HEK293 (cell line): ENCODE measurements around the gene TCHHL1.

ENCODE experiments used
- CTCF ChIA-PET: fragments of 350-600 bp; formaldehyde crosslinking; extraction: SDS; loops from one replicate; lab custom pipeline; 2021; ENCODE audit warnings: antibody characterized with exemption; lab: Yijun Ruan, JAX
- POLR2A ChIA-PET: fragments of 300-600 bp; formaldehyde crosslinking; extraction: SDS; loops from one replicate; lab custom pipeline; 2020; ENCODE audit warnings: antibody characterized with exemption, inconsistent platforms; lab: Yijun Ruan, JAX
- H3K27ac ChIP-seq: fragments of 200-500 bp; sonication (Bioruptor generic); 2 replicates; pipeline ENCODE4 v1.5.1; 2014; ENCODE audit warnings: low read depth, low read length, control low read depth, inconsistent platforms; ENCODE audit errors: extremely low read depth
- H3K36me3 ChIP-seq, 2 experiments: fragments of 200-500 bp in 1 of 2; sonication (Bioruptor generic) in 1 of 2; 1 replicate in 1 of 2; 2 replicates in 1 of 2; pipeline ENCODE4 v1.5.1; 2014 to 2017; ENCODE audit warnings: inconsistent platforms in 2 of 2, low read length in 2 of 2; ENCODE audit not compliant: control insufficient read depth in 2 of 2, insufficient read depth in 1 of 2
- H3K4me1 ChIP-seq: fragments of 200-500 bp; sonication (Bioruptor generic); 2 replicates; pipeline ENCODE4 v1.5.1; 2014; ENCODE audit warnings: mild to moderate bottlenecking, low read length, inconsistent platforms; ENCODE audit not compliant: control insufficient read depth, insufficient read depth
- H3K4me3 ChIP-seq: 2 replicates; pipeline ENCODE4 v1.5.1; 2011; ENCODE audit warnings: low read depth, mild to moderate bottlenecking, control low read depth, low read length, moderate library complexity
- H3K9me3 ChIP-seq: fragments of 200-500 bp; sonication (Bioruptor generic); 2 replicates; pipeline ENCODE4 v1.5.1; 2014; ENCODE audit warnings: low read depth, low read length, inconsistent platforms; ENCODE audit not compliant: control insufficient read depth, insufficient read depth
- OVOL3 ChIP-seq: fragments of 450-650 bp; formaldehyde crosslinking; IDR thresholded peaks from 2 replicates; pipeline ENCODE4 v1.5.1; 2016; ENCODE audit warnings: missing biosample characterization, missing genetic modification characterization
- PRDM2 ChIP-seq: fragments of 450-650 bp; formaldehyde crosslinking; IDR thresholded peaks from 2 replicates; pipeline ENCODE4 v1.5.1; 2016; ENCODE audit warnings: missing biosample characterization, missing genetic modification characterization, borderline replicate concordance
- SCRT1 ChIP-seq: fragments of 450-650 bp; formaldehyde crosslinking; IDR thresholded peaks from 2 replicates; pipeline ENCODE4 v1.5.1; 2016; ENCODE audit warnings: missing biosample characterization, missing genetic modification characterization, borderline replicate concordance
- WT1 ChIP-seq: fragments of 450-650 bp; formaldehyde crosslinking; IDR thresholded peaks from 2 replicates; pipeline ENCODE4 v1.5.1; 2016; ENCODE audit warnings: missing biosample characterization, missing genetic modification characterization
- ZBTB49 ChIP-seq: fragments of 450-650 bp; formaldehyde crosslinking; IDR thresholded peaks from 2 replicates; pipeline ENCODE4 v1.5.1; 2016; ENCODE audit warnings: missing biosample characterization, missing genetic modification characterization, low read depth
- ZEB2 ChIP-seq: fragments of 450-650 bp; formaldehyde crosslinking; IDR thresholded peaks from 2 replicates; pipeline ENCODE4 v1.5.1; 2016; ENCODE audit warnings: missing biosample characterization, missing genetic modification characterization
- ZFP37 ChIP-seq: fragments of 450-650 bp; formaldehyde crosslinking; IDR thresholded peaks from 2 replicates; pipeline ENCODE4 v1.5.1; 2016; ENCODE audit warnings: missing biosample characterization, missing genetic modification characterization
- ZNF202 ChIP-seq: fragments of 450-650 bp; formaldehyde crosslinking; IDR thresholded peaks from 2 replicates; pipeline ENCODE4 v1.5.1; 2016; ENCODE audit warnings: missing biosample characterization, missing genetic modification characterization, borderline replicate concordance
- ZNF221 ChIP-seq: fragments of 450-650 bp; formaldehyde crosslinking; IDR thresholded peaks from 2 replicates; pipeline ENCODE4 v1.5.1; 2017; ENCODE audit warnings: missing biosample characterization, missing genetic modification characterization, borderline replicate concordance
- ZNF292 ChIP-seq: fragments of 450-650 bp; formaldehyde crosslinking; IDR thresholded peaks from 2 replicates; pipeline ENCODE4 v1.5.1; 2016; ENCODE audit warnings: low read depth, missing biosample characterization, missing genetic modification characterization, borderline replicate concordance
- ZNF341 ChIP-seq: fragments of 450-650 bp; formaldehyde crosslinking; IDR thresholded peaks from 2 replicates; pipeline ENCODE4; 2016; ENCODE audit warnings: low read depth, missing biosample characterization, missing genetic modification characterization
- ZNF354C ChIP-seq: fragments of 450-650 bp; formaldehyde crosslinking; IDR thresholded peaks from 2 replicates; pipeline ENCODE4 v1.5.1; 2016; ENCODE audit warnings: missing biosample characterization, missing genetic modification characterization, low read depth, borderline replicate concordance
- ZNF571 ChIP-seq: fragments of 450-650 bp; formaldehyde crosslinking; IDR thresholded peaks from 2 replicates; pipeline ENCODE4 v1.5.0; 2017; ENCODE audit warnings: missing biosample characterization, missing genetic modification characterization
- ZNF670 ChIP-seq: fragments of 450-650 bp; formaldehyde crosslinking; IDR thresholded peaks from 2 replicates; pipeline ENCODE4 v1.5.1; 2016; ENCODE audit warnings: missing biosample characterization, missing genetic modification characterization, low read depth
- ZNF701 ChIP-seq: fragments of 450-650 bp; formaldehyde crosslinking; IDR thresholded peaks from 2 replicates; pipeline ENCODE4 v1.5.1; 2016; ENCODE audit warnings: missing biosample characterization, missing genetic modification characterization
- ZNF747 ChIP-seq: fragments of 450-650 bp; formaldehyde crosslinking; IDR thresholded peaks from 2 replicates; pipeline ENCODE4 v1.5.1; 2016; ENCODE audit warnings: missing biosample characterization, missing genetic modification characterization
- ZNF76 ChIP-seq: fragments of 450-650 bp; formaldehyde crosslinking; IDR thresholded peaks from 2 replicates; pipeline ENCODE4; 2016; ENCODE audit warnings: low read depth, missing biosample characterization, missing genetic modification characterization, borderline replicate concordance
- ZNF777 ChIP-seq: fragments of 450-650 bp; formaldehyde crosslinking; IDR thresholded peaks from 2 replicates; pipeline ENCODE4 v1.5.1; 2017; ENCODE audit warnings: missing biosample characterization, missing genetic modification characterization, borderline replicate concordance
- ZNF843 ChIP-seq: fragments of 450-650 bp; formaldehyde crosslinking; IDR thresholded peaks from 2 replicates; pipeline ENCODE4 v1.5.1; 2016; ENCODE audit warnings: missing biosample characterization, missing genetic modification characterization
- TF ChIP-seq, protein P1 (sequence below): fragments of 450-650 bp; formaldehyde crosslinking; IDR thresholded peaks from 2 replicates; pipeline ENCODE4 v1.5.1; 2017; ENCODE audit warnings: missing biosample characterization, missing genetic modification characterization

Gene TCHHL1

DNA sequence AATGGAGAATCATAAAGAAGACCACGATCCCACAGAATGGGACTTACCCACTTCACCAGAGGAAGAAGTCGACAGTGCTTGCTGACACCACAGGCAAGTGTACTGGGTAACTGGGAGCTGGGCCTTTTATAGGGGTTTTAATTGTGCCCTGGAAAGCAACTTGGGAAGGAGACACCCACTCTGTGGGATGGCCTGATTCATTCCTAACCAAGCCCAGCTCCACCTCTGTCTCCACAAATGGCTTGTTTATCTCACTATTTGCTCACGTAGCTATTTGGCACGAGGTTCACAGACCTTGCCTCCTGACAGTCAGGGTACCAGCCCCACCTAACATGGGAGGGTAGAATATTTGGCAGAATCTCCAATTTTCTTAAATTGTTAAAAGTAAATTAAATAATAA lies 26.5 kb upstream of the TCHHL1 start, which contains the start of gene TCHH (continued):
- TF ChIP-seq PRDM2 (tag by site-specific recombination), result no peak
- TF ChIP-seq, all 188 proteins: peak for 0

- Histone ChIP-seq H3K27ac (no peak overlapping the region), H3K4me1 (peaks cover 4% of the 10 kb centered on the region; the same call in 1 of the 2 replicates), H3K36me3 (no peaks in the 10 kb centered on the region), H3K9me3 (no peaks in the 10 kb centered on the region), H3K4me3 (peak overlapping the region; percentile 39; the same call in 1 of the 2 replicates)
- ChIA-PET CTCF (interaction anchor here (0.8 to 9.4 kb wide), 6 partner anchors 43 to 403 kb away, joined by 3 to 66 read pairs (median 4); no protein-coding TSS in a partner anchor), POLR2A (no interaction called here)
- no peak for TF ChIP-seq ZBTB49 (tag by site-specific recombination)
- TF ChIP-seq ZNF670, result no peak
- no peak for TF ChIP-seq ZNF701 (tag by site-specific recombination)
Measured at GRCh38 chr1:152112885-152113432, 24.1 kb upstream of the TCHHL1 start.

DNA sequence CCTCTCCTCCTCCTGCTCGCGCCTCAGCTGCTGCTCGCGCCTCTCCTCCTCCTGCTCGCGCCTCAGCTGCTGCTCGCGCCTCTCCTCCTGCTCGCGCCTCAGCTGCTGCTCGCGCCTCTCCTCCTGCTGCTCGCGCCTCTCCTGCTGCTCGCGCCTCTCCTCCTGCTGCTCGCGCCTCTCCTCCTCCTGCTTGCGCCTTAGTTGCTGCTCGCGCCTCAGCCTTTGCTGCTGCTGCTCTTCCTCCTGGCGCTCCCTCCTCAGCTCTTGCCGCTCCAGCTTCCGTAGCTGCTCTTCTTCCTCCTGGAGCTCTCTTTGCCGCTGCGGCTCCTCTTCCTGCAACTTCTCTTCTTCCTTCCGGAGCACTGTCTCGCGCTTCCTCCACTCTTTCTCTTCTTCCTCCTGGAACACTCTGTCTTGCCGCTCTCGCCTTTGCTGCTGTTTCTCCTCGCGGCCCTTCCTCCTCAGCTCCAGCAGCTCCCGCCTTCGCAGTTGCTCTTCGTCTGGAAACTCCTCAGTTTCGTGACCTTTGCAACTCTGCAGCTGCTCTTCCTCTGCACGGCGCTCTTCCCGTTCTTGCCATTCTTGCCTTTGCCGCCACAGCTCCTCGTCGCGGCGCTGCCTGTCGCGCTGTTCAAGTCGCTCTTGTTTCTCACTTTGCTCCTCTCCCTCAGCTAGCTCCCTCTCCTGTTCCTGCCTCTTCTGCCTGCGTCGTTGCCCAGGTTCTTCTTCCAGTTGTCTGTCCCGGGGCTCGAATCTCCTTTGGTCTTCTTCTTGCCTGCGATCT lies 23.4 kb upstream of the TCHHL1 start:
- H3K9me3 ChIP-seq, result no peaks in the 10 kb centered on the region
- CTCF ChIA-PET, result interaction anchor here (0.7 to 9.4 kb wide), 8 partner anchors 43 to 404 kb away, joined by 3 to 66 read pairs (median 4); no protein-coding TSS in a partner anchor
- peaks cover 4% of the 10 kb centered on the region; the same call in 1 of the 2 replicates for H3K4me1 ChIP-seq
- no peaks in the 10 kb centered on the region for H3K36me3 ChIP-seq
- POLR2A ChIA-PET, result interaction anchor here (0.6 kb wide), 1 partner anchor 629 kb away, joined by 8 read pairs; no protein-coding TSS in a partner anchor
- H3K4me3 ChIP-seq, result peak overlapping the region; percentile 39
- no peak overlapping the region for H3K27ac ChIP-seq
- no peak for TF ChIP-seq ZNF221 (tag by site-specific recombination)
- no peak for TF ChIP-seq ZNF202 (tag by site-specific recombination)
- no peak for TF ChIP-seq ZNF292 (tag by site-specific recombination)
- 0 out of 2 replicates have a peak, but pooled peaks have one; percentile 71 for TF ChIP-seq ZFP37
- TF ChIP-seq ZEB2 (tag by site-specific recombination), result no peak
- TF ChIP-seq ZNF354C (tag by site-specific recombination), result no peak
- 0 out of 2 replicates have a peak, but pooled peaks have one; percentile 28 for TF ChIP-seq ZNF843
- TF ChIP-seq WT1 (tag by site-specific recombination), result no peak
- no peak for TF ChIP-seq SCRT1 (tag by site-specific recombination)
- no peak for TF ChIP-seq ZNF747 (tag by site-specific recombination)
- TF ChIP-seq, protein P1, sequence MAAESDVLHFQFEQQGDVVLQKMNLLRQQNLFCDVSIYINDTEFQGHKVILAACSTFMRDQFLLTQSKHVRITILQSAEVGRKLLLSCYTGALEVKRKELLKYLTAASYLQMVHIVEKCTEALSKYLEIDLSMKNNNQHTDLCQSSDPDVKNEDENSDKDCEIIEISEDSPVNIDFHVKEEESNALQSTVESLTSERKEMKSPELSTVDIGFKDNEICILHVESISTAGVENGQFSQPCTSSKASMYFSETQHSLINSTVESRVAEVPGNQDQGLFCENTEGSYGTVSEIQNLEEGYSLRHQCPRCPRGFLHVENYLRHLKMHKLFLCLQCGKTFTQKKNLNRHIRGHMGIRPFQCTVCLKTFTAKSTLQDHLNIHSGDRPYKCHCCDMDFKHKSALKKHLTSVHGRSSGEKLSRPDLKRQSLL (tag by site-specific recombination), result peak; percentile 84
- no peak for TF ChIP-seq ZNF777
- no peak for TF ChIP-seq OVOL3
- TF ChIP-seq ZNF341 (tag by site-specific recombination), result peak; percentile 94
- TF ChIP-seq ZNF571 (tag by site-specific recombination), result no peak
- peak; percentile 34; the same call in 1 of the 2 replicates for TF ChIP-seq ZNF76
